ENCODE results near the gene CRYBG1.
"Not testable (repeated sequence)": the region's sequence is repeated elsewhere in the genome, so short reads cannot be mapped to it uniquely, and the experiment has no call there.

The CRYBG1 gene

GRCh38 chr6:106528521-106528920, 168.0 kb downstream of the CRYBG1 start:
- DNase-seq, result no peak

GRCh38 chr6:106529438-106529837, 168.9 kb downstream of the CRYBG1 start:
- no peak for DNase-seq

GRCh38 chr6:106530026-106530425, 169.5 kb downstream of the CRYBG1 start:
- DNase-seq, result no peak

GRCh38 chr6:106530502-106530901, 170.0 kb downstream of the CRYBG1 start:
- DNase-seq, result no peak

GRCh38 chr6:106533054-106533453, 172.5 kb downstream of the CRYBG1 start:
- no peak for DNase-seq

- no peak for DNase-seq
Observed at GRCh38 chr6:106534004-106534403, 173.5 kb downstream of the CRYBG1 start.

GRCh38 chr6:106534564-106534982, 174.1 kb downstream of the CRYBG1 start:
- DNase-seq, result no peak

GRCh38 chr6:106535012-106535411, 174.5 kb downstream of the CRYBG1 start:
- DNase-seq, result no peak

- no peak for DNase-seq
Observed at GRCh38 chr6:106536357-106536756, 175.8 kb downstream of the CRYBG1 start.

- DNase-seq, result no peak
Observed at GRCh38 chr6:106536851-106537250, 176.3 kb downstream of the CRYBG1 start.

GRCh38 chr6:106537662-106538061, 177.1 kb downstream of the CRYBG1 start:
- no peak for DNase-seq

GRCh38 chr6:106538145-106538544, 177.6 kb downstream of the CRYBG1 start:
- DNase-seq, result no peak

GRCh38 chr6:106539936-106540335, 179.4 kb downstream of the CRYBG1 start:
- no peak for DNase-seq

- no peak for DNase-seq
Observed at GRCh38 chr6:106540432-106540831, 179.9 kb downstream of the CRYBG1 start.

- no peak for DNase-seq
Observed at GRCh38 chr6:106540907-106541306, 180.4 kb downstream of the CRYBG1 start.

GRCh38 chr6:106546261-106546690, 185.8 kb downstream of the CRYBG1 start:
- no peak for DNase-seq

GRCh38 chr6:106546691-106547414, 186.3 kb downstream of the CRYBG1 start:
- peak; percentile 86 for DNase-seq

- DNase-seq, result peak; percentile 74
Observed at GRCh38 chr6:106547601-106548453, 187.3 kb downstream of the CRYBG1 start.

GRCh38 chr6:106548926-106549455, 188.5 kb downstream of the CRYBG1 start:
- not testable (repeated sequence) for DNase-seq

- no peak for DNase-seq
Observed at GRCh38 chr6:106549521-106549920, 189.0 kb downstream of the CRYBG1 start.

- no peak for DNase-seq
Observed at GRCh38 chr6:106551155-106551554, 190.6 kb downstream of the CRYBG1 start.

- peak; percentile 34 for DNase-seq
Observed at GRCh38 chr6:106553440-106553839, 192.9 kb downstream of the CRYBG1 start.

- no peak for DNase-seq
Observed at GRCh38 chr6:106555767-106556166, 195.2 kb downstream of the CRYBG1 start.

Data from kidney glomerular epithelial cell (primary cell).